Measurements from ENCODE around the gene NSUN2.

DNA sequence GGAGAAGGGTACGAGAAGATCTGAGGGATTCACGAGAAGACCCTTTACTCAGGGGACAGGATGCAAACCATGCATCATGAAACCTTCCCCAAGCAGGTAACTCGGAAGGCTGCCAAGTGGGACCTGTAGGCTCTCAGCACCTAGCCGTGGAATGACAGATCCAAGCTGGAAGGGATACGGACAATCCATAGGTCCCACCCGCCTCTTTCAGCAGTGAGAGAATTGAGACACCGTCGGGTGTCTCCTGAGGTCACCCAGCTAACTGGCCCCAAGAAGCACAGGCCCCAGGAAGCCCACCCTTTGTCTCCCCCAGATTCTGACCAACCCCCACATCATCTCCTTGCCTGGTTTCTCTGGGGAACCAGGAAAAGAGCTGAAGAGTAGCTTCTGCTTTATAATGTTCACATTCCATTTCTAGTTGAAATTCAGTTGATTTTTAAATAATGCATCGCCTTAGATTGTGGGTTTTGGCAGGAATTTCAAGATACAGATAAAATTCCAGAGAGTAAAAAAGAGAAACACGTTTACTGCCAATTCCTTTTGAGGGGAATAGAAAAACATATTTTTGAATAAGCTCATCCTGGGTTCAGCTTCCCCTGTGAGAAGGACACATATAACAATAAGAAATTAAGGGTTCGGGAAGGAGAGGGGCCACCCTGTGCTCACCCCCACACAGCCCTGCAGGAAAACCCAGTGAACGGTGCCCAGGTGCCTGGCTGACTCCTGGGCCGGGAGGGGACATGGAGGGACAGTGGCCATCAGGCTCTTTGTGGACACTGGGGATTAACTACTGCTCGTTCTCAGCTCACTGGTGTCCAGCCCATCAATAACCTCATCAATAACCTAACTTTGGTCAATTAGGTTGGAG is 51.1 kb downstream of the NSUN2 start:
- TF ChIP-seq, protein P1, sequence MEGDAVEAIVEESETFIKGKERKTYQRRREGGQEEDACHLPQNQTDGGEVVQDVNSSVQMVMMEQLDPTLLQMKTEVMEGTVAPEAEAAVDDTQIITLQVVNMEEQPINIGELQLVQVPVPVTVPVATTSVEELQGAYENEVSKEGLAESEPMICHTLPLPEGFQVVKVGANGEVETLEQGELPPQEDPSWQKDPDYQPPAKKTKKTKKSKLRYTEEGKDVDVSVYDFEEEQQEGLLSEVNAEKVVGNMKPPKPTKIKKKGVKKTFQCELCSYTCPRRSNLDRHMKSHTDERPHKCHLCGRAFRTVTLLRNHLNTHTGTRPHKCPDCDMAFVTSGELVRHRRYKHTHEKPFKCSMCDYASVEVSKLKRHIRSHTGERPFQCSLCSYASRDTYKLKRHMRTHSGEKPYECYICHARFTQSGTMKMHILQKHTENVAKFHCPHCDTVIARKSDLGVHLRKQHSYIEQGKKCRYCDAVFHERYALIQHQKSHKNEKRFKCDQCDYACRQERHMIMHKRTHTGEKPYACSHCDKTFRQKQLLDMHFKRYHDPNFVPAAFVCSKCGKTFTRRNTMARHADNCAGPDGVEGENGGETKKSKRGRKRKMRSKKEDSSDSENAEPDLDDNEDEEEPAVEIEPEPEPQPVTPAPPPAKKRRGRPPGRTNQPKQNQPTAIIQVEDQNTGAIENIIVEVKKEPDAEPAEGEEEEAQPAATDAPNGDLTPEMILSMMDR (IDR thresholded peaks at IDR 0.05) = no peak
- no peak for TF ChIP-seq POLR2A (IDR thresholded peaks at IDR 0.05)
